Jurkat, Clone E6-1 (cell line): ENCODE measurements around the gene SRPK2.
"Not testable (repeated sequence)": the region's sequence is repeated elsewhere in the genome, so short reads cannot be mapped to it uniquely, and the experiment has no call there.

Experiments
- DNase-seq: peaks from one replicate; pipeline ENCODE4 v3.0.0-alpha.2; 2011; ENCODE audit warnings: low read depth, low spot score
- H3K4me3 ChIP-seq: 2 replicates; pipeline ENCODE4 v1.5.1; 2011; ENCODE audit warnings: mild to moderate bottlenecking, low read length, control low read depth, moderate library complexity

Gene SRPK2

GRCh38 chr7:105279688-105280007, 109.1 kb downstream of the SRPK2 start:
- no peak overlapping the region for H3K4me3 ChIP-seq
- no peak for DNase-seq

- no peak overlapping the region for H3K4me3 ChIP-seq
- no peak for DNase-seq
These were observed 109.6 kb downstream of the SRPK2 start for GRCh38 chr7:105278973-105279687.

- H3K4me3 ChIP-seq = no peak overlapping the region
These were observed 110.2 kb downstream of the SRPK2 start for GRCh38 chr7:105278565-105278964.

GRCh38 chr7:105277341-105277740, 111.4 kb downstream of the SRPK2 start:
- no peak for DNase-seq
- H3K4me3 ChIP-seq = no peak overlapping the region

More at GRCh38 chr7:105278565-105278964, 110.2 kb downstream of the SRPK2 start:
- no peak for DNase-seq

GRCh38 chr7:105270117-105270516, 118.6 kb downstream of the SRPK2 start:
- no peak for DNase-seq

GRCh38 chr7:105269397-105269796, 119.3 kb downstream of the SRPK2 start:
- H3K4me3 ChIP-seq = peak overlapping the region; percentile 60
- DNase-seq = no peak

More at GRCh38 chr7:105270117-105270516, 118.6 kb downstream of the SRPK2 start:
- no peak overlapping the region for H3K4me3 ChIP-seq

- DNase-seq = peak; percentile 72
- H3K4me3 ChIP-seq = peak overlapping the region; percentile 60
These were observed 120.0 kb downstream of the SRPK2 start for GRCh38 chr7:105268511-105269392.

GRCh38 chr7:105268056-105268455, 120.7 kb downstream of the SRPK2 start:
- H3K4me3 ChIP-seq = peak overlapping the region; percentile 60
- DNase-seq = no peak

- H3K4me3 ChIP-seq = peak overlapping the region; percentile 60
- DNase-seq = peak; percentile 76
These were observed 121.5 kb downstream of the SRPK2 start for GRCh38 chr7:105267244-105267643.

- no peak overlapping the region for H3K4me3 ChIP-seq
- DNase-seq = no peak
These were observed 124.0 kb downstream of the SRPK2 start for GRCh38 chr7:105264707-105265106.

- no peak for DNase-seq
- no peak overlapping the region for H3K4me3 ChIP-seq
These were observed 127.0 kb downstream of the SRPK2 start for GRCh38 chr7:105261689-105262088.

- not testable (repeated sequence) for H3K4me3 ChIP-seq, DNase-seq
These were observed 128.4 kb downstream of the SRPK2 start for GRCh38 chr7:105260201-105260871.

- H3K4me3 ChIP-seq, DNase-seq: not testable (repeated sequence)
These were observed 129.8 kb downstream of the SRPK2 start for GRCh38 chr7:105258919-105259318.

GRCh38 chr7:105257338-105257737, 131.4 kb downstream of the SRPK2 start:
- peak overlapping the region; percentile 28 for H3K4me3 ChIP-seq
- peak; percentile 79 for DNase-seq

GRCh38 chr7:105256761-105257231, 131.9 kb downstream of the SRPK2 start:
- DNase-seq = no peak
- peak overlapping the region; percentile 7; the same call in 1 of the 2 replicates for H3K4me3 ChIP-seq

- DNase-seq = no peak
- no peak overlapping the region for H3K4me3 ChIP-seq
These were observed 138.0 kb downstream of the SRPK2 start for GRCh38 chr7:105250706-105251105.

- H3K4me3 ChIP-seq = no peak overlapping the region
- DNase-seq = no peak
These were observed 138.5 kb downstream of the SRPK2 start for GRCh38 chr7:105250239-105250638.

GRCh38 chr7:105249216-105249615, 139.5 kb downstream of the SRPK2 start:
- no peak for DNase-seq

GRCh38 chr7:105246679-105247078, 142.0 kb downstream of the SRPK2 start:
- DNase-seq = no peak
- no peak overlapping the region for H3K4me3 ChIP-seq

More at GRCh38 chr7:105249216-105249615, 139.5 kb downstream of the SRPK2 start:
- H3K4me3 ChIP-seq = no peak overlapping the region

- no peak overlapping the region for H3K4me3 ChIP-seq
- DNase-seq = no peak
These were observed 142.5 kb downstream of the SRPK2 start for GRCh38 chr7:105246256-105246655.
